CMK (cell line): ENCODE results near the gene JSRP1.
"Not testable (repeated sequence)": the region's sequence is repeated elsewhere in the genome, so short reads cannot be mapped to it uniquely, and the experiment has no call there.

Experiments
- DNase-seq: peaks from one replicate; pipeline ENCODE4 v3.0.0-alpha.2; 2010; ENCODE audit warnings: low read depth

The JSRP1 gene

GRCh38 chr19:2282062-2282861 lies 26.0 kb upstream of the JSRP1 start, which contains the start of gene PEAK3:
Gene PEAK3, minus strand, starts transcription at chr19:2282175. Its CDS starts 1,244 bp downstream, at chr19:2280931.
- DNase-seq, result no peak

- not testable (repeated sequence) for DNase-seq
These were observed 25.2 kb upstream of the JSRP1 start for GRCh38 chr19:2281265-2282061.

GRCh38 chr19:2280633-2281264 lies 24.5 kb upstream of the JSRP1 start:
- no peak for DNase-seq

- DNase-seq, result no peak
These were observed 22.4 kb upstream of the JSRP1 start for GRCh38 chr19:2278459-2279158.

- no peak for DNase-seq
These were observed 20.9 kb upstream of the JSRP1 start for GRCh38 chr19:2277138-2277537.

- no peak for DNase-seq
These were observed 20.3 kb upstream of the JSRP1 start for GRCh38 chr19:2276429-2276986.

- no peak for DNase-seq
These were observed 19.6 kb upstream of the JSRP1 start for GRCh38 chr19:2275588-2276428.

- no peak for DNase-seq
These were observed 18.8 kb upstream of the JSRP1 start for GRCh38 chr19:2274931-2275535.

- no peak for DNase-seq
These were observed 18.0 kb upstream of the JSRP1 start for GRCh38 chr19:2274185-2274711.

GRCh38 chr19:2273356-2274184 lies 17.4 kb upstream of the JSRP1 start:
- no peak for DNase-seq

GRCh38 chr19:2271234-2272103 lies 15.3 kb upstream of the JSRP1 start:
- DNase-seq, result no peak

- no peak for DNase-seq
These were observed 14.4 kb upstream of the JSRP1 start for GRCh38 chr19:2270423-2271233.

GRCh38 chr19:2270157-2270422 lies 13.9 kb upstream of the JSRP1 start:
- DNase-seq, result no peak

GRCh38 chr19:2269244-2270156 lies 13.3 kb upstream of the JSRP1 start:
- DNase-seq, result peak; percentile 89

- DNase-seq, result no peak
These were observed 12.6 kb upstream of the JSRP1 start for GRCh38 chr19:2268861-2269243.

GRCh38 chr19:2268480-2268830 lies 12.2 kb upstream of the JSRP1 start:
- DNase-seq, result no peak
